H1 (cell line): Measurements from ENCODE around the gene NACA. TPM values are rescaled to one million over a fixed set of nuclear protein-coding genes. Genes with fewer than 3 reads are reported as not detected.
"Not testable (repeated sequence)": the region's sequence is repeated elsewhere in the genome, so short reads cannot be mapped to it uniquely, and the experiment has no call there.

Experiments
- CTCF ChIA-PET: fragments of 300-600 bp; sonication (Branson Sonifier 250); formaldehyde crosslinking; loops from one replicate; lab custom pipeline; 2021; ENCODE audit not compliant: partially characterized antibody; lab: Charles Lee
- POLR2A ChIA-PET: fragments of 300-600 bp; sonication (Branson Sonifier 250); formaldehyde crosslinking; loops from one replicate; lab custom pipeline; 2021; ENCODE audit warnings: inconsistent platforms; ENCODE audit not compliant: partially characterized antibody; lab: Charles Lee
- DNase-seq, 2 experiments: peaks; one replicate each; pipeline versions ENCODE4 v3.0.0 to v3.0.0-alpha.2; 2010 to 2022; ENCODE audit warnings: low spot score in 2 of 2, low read depth in 1 of 2, mixed read lengths in 1 of 2
- FAIRE-seq: peaks from 2 replicates; lab custom pipeline; 2011; peaks lifted over from hg19 to GRCh38; lab: Jason Lieb, UNC
- H2AFZ ChIP-seq: 2 replicates; pipeline ENCODE4 v1.8.1; 2012; ENCODE audit warnings: low read length, inconsistent platforms
- H2AK5ac ChIP-seq: 2 replicates; pipeline ENCODE4 v1.6.1; 2013; ENCODE audit warnings: low read depth, low read length
- H2BK120ac ChIP-seq: replicated peaks from 2 replicates; pipeline ENCODE3; 2013; ENCODE audit warnings: low read depth, low read length, inconsistent platforms
- H2BK12ac ChIP-seq: 2 replicates; pipeline ENCODE4 v1.6.1; 2013; ENCODE audit warnings: low read depth, low read length
- H2BK15ac ChIP-seq: 2 replicates; pipeline ENCODE4 v1.6.1; 2013; ENCODE audit warnings: low read length
- H2BK20ac ChIP-seq: 2 replicates; pipeline ENCODE4 v1.6.1; 2013; ENCODE audit warnings: low read length
- H2BK5ac ChIP-seq: 2 replicates; pipeline ENCODE4 v1.6.1; 2013; ENCODE audit warnings: low read depth, low read length
- H3K14ac ChIP-seq: 2 replicates; pipeline ENCODE4 v1.6.1; 2013; ENCODE audit warnings: inconsistent platforms; ENCODE audit not compliant: insufficient read length
- H3K18ac ChIP-seq: 2 replicates; pipeline ENCODE4 v1.6.1; 2013; ENCODE audit warnings: low read length; ENCODE audit errors: extremely low read depth
- H3K23ac ChIP-seq: 2 replicates; pipeline ENCODE4 v1.6.1; 2013; ENCODE audit warnings: inconsistent platforms; ENCODE audit not compliant: insufficient read length
- H3K23me2 ChIP-seq: 2 replicates; pipeline ENCODE4 v1.6.1; 2013; ENCODE audit warnings: low read depth, low read length
- H3K27ac ChIP-seq: 2 replicates; pipeline ENCODE4 v1.6.1; 2011; ENCODE audit warnings: low read depth, low read length, inconsistent platforms
- H3K27me3 ChIP-seq, 4 experiments: replicated peaks in 1 of 4; 1 replicate in 1 of 4; 2 replicates in 3 of 4; pipeline versions ENCODE4 v1.6.1 to v1.8.1; 2011 to 2013; ENCODE audit warnings: low read length in 3 of 4, mild to moderate bottlenecking in 3 of 4, inconsistent platforms in 2 of 4, mixed read lengths in 2 of 4, moderate library complexity in 1 of 4; ENCODE audit not compliant: control insufficient read depth in 3 of 4, insufficient read depth in 3 of 4; ENCODE audit errors: extremely low read depth in 1 of 4
- H3K36me3 ChIP-seq, 4 experiments: 2 replicates each; pipeline versions ENCODE4 v1.6.1 to v1.8.1; 2011 to 2013; ENCODE audit warnings: mild to moderate bottlenecking in 4 of 4, low read length in 3 of 4, moderate library complexity in 2 of 4, control low read depth in 1 of 4, inconsistent platforms in 1 of 4; ENCODE audit not compliant: insufficient read depth in 4 of 4, control insufficient read depth in 2 of 4
- H3K4ac ChIP-seq: replicated peaks from 2 replicates; pipeline ENCODE3; 2013; ENCODE audit warnings: low read length, low read depth, mixed read lengths, inconsistent platforms; ENCODE audit not compliant: insufficient read length
- H3K4me1 ChIP-seq, 4 experiments: replicated peaks in 1 of 4; 1 replicate in 1 of 4; 2 replicates in 3 of 4; pipeline versions ENCODE4 v1.6.1 to v1.8.1; 2011 to 2013; ENCODE audit warnings: low read length in 3 of 4, inconsistent platforms in 2 of 4, mixed read lengths in 1 of 4; ENCODE audit not compliant: insufficient read depth in 4 of 4, control insufficient read depth in 3 of 4
- H3K4me2 ChIP-seq, 2 experiments: 2 replicates each; pipeline versions ENCODE4 v1.6.1 to v1.8.1; 2011 to 2013; ENCODE audit warnings: low read depth in 2 of 2, low read length in 2 of 2, control low read depth in 1 of 2, inconsistent platforms in 1 of 2, mild to moderate bottlenecking in 1 of 2; ENCODE audit not compliant: insufficient read depth in 1 of 2
- H3K4me3 ChIP-seq, 4 experiments: fragments of 200-600, 300-600 bp in 1 of 4; sonication (generic), shearing (Covaris generic), sonication (Bioruptor Twin) in 1 of 4; 2 replicates each; pipeline versions ENCODE4 v1.5.1 to v1.8.1; 2011 to 2016; ENCODE audit warnings: low read length in 4 of 4, low read depth in 3 of 4, control low read depth in 2 of 4, inconsistent platforms in 2 of 4, mild to moderate bottlenecking in 2 of 4, mixed read lengths in 1 of 4, moderate library complexity in 1 of 4; ENCODE audit not compliant: insufficient read depth in 2 of 4; ENCODE audit errors: extremely low read depth in 1 of 4
- H3K56ac ChIP-seq: replicated peaks from 2 replicates; pipeline ENCODE3; 2013; ENCODE audit warnings: low read depth, mild to moderate bottlenecking, mixed read lengths, low read length, inconsistent platforms; ENCODE audit not compliant: insufficient read length
- H3K79me1 ChIP-seq: 2 replicates; pipeline ENCODE4 v1.6.1; 2013; ENCODE audit warnings: low read depth, low read length, control low read depth
- H3K79me2 ChIP-seq, 2 experiments: 2 replicates each; pipeline versions ENCODE4 v1.6.1 to v1.8.1; 2012 to 2013; ENCODE audit warnings: low read length in 2 of 2, mild to moderate bottlenecking in 2 of 2, inconsistent platforms in 1 of 2; ENCODE audit not compliant: insufficient read depth in 2 of 2, control insufficient read depth in 1 of 2
- H3K9ac ChIP-seq, 4 experiments: replicated peaks in 1 of 4; 1 replicate in 1 of 4; 2 replicates in 3 of 4; pipeline versions ENCODE4 v1.6.1 to v1.8.1; 2011 to 2013; ENCODE audit warnings: low read depth in 3 of 4, low read length in 3 of 4, control low read depth in 2 of 4, mild to moderate bottlenecking in 2 of 4, moderate library complexity in 2 of 4, inconsistent platforms in 1 of 4; ENCODE audit errors: extremely low read depth in 1 of 4
- H3K9me3 ChIP-seq, 2 experiments: 2 replicates each; pipeline versions ENCODE4 v1.6.1 to v1.8.1; 2012 to 2013; ENCODE audit warnings: mild to moderate bottlenecking in 2 of 2, moderate library complexity in 2 of 2, control low read depth in 1 of 2, inconsistent platforms in 1 of 2, low read depth in 1 of 2, low read length in 1 of 2, mixed read lengths in 1 of 2; ENCODE audit not compliant: insufficient read depth in 2 of 2
- H4K20me1 ChIP-seq, 2 experiments: replicated peaks in 1 of 2; 2 replicates each; pipeline versions ENCODE3 to v1.8.1; 2011 to 2013; ENCODE audit warnings: inconsistent platforms in 2 of 2, low read length in 2 of 2, mild to moderate bottlenecking in 1 of 2; ENCODE audit not compliant: insufficient read depth in 2 of 2, control insufficient read depth in 1 of 2
- H4K5ac ChIP-seq: 2 replicates; pipeline ENCODE4 v1.6.1; 2013; ENCODE audit warnings: low read length, low read depth, mixed read lengths, inconsistent platforms; ENCODE audit not compliant: insufficient read length
- H4K8ac ChIP-seq: 2 replicates; pipeline ENCODE4 v1.8.0; 2013; ENCODE audit warnings: mild to moderate bottlenecking, moderate library complexity, low read length, inconsistent platforms; ENCODE audit not compliant: insufficient read depth; ENCODE audit errors: extremely low read depth
- H4K91ac ChIP-seq: replicated peaks from 2 replicates; pipeline ENCODE3; 2013; ENCODE audit warnings: low read length, mixed read lengths, inconsistent platforms; ENCODE audit not compliant: insufficient read length
- SP2 ChIP-seq: IDR thresholded peaks from 2 replicates; pipeline ENCODE4 v1.6.1; 2012; ENCODE audit warnings: mild to moderate bottlenecking, low read length, inconsistent platforms
- WGBS, 2 experiments: shearing (Covaris generic) in 1 of 2; methylation state at CpG; one replicate each; pipeline versions ENCODE4 v1.1.6 to v1.1.7; 2013 to 2015; ENCODE audit warnings: low lambda C conversion rate in 2 of 2, mixed read lengths in 2 of 2, inconsistent platforms in 1 of 2, low coverage in 1 of 2, missing lambda C conversion rate in 1 of 2; ENCODE audit not compliant: insufficient replicate concordance in 2 of 2, insufficient coverage in 1 of 2, insufficient read length in 1 of 2; ENCODE audit errors: extremely low coverage in 1 of 2, missing lambda C conversion rate in 1 of 2; 5-methylcytosine and 5-hydroxymethylcytosine counted together
- polyA plus RNA-seq, 7 experiments: library from polyadenylated mRNA; depleted of rRNA in 3 of 7; stranded (reverse) in 5 of 7; unstranded in 2 of 7; fragments of >200 nt in 5 of 7; fragments of 200-250 nt in 2 of 7; gene quantifications; 1 replicate in 5 of 7; 2 replicates in 1 of 7; 4 replicates in 1 of 7; pipeline versions ENCODE4 v1.2.1 to v1.2.3, GENCODE V29; 2011 to 2013; ENCODE audit warnings: missing spikeins in 2 of 7, mixed read lengths in 2 of 7
- total RNA-seq: library from RNA; stranded (reverse); fragmentation: NEBNext Ultra II Directional; extraction: Animal tissue kit (Norgen Biotek cat#: 25700); gene quantifications from 2 replicates; pipeline ENCODE4 v1.2.1, GENCODE V29; 2021

NACA gene
- total and polyA plus RNA-seq, 2 of the 8 experiments (the other 6 are each of a cell fraction or from before 2014, with no cell fraction given), result 511 to 1,063 TPM

DNA sequence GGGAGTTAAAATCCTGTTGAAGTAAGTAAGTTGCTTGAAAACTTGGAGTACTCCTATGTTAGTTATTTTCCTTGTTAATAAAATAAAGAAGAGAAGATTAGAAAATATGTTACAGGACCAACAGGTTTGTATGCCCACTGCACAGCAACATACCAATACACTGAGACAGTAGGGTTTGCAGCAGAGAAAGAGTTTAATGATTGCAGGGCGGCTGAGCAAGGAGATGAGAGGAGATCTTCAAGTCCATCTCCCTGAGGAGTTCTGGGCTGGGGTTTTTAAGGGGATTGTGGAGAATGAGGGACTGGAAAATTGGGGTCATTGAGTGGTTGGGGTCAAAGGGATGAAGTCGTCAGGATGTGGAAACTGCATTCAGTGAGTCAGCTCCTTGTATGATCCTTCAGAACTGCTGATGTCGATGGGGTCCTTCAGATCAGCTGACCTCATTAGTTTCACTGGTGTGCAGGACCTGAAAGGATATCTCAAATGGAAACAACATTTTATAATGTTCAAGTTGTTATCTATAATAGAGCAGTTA is 33.7 kb upstream of the NACA start (continued):
- TF ChIP-seq SP2, result no peak

DNA sequence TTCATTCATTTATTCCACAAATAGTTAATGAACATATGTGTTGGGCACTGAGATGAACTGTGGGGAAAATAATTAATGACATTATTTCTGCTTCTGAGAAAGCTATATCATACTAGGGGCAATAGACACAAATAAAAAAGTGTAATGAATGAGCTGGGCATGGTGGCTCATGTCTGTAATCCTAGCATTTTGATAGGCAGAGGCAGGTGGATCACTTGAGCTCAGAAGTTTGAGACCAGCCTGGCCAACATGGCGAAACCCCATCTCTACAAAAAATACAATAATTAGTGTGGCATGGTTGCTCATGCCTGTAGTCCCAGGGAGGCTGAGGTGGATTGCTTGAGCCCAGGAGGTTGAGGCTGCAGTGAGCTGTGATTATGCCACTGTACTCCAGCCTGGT is 32.9 kb upstream of the NACA start:
- 90% methylated on average over 1 of the region's 1 CpG; no CpG with 5 or more reads in 1 of the 2 experiments for WGBS, 2 experiments
- not testable (repeated sequence) for H3K23me2 ChIP-seq, FAIRE-seq, H3K27me3 ChIP-seq, H3K56ac ChIP-seq, H3K18ac ChIP-seq, H2BK120ac ChIP-seq, H3K4me3 ChIP-seq, H3K9ac ChIP-seq, H3K36me3 ChIP-seq, H4K91ac ChIP-seq, H2BK5ac ChIP-seq, DNase-seq, H3K4me2 ChIP-seq, H2AFZ ChIP-seq, H3K14ac ChIP-seq, H3K4ac ChIP-seq, H2BK15ac ChIP-seq, H4K8ac ChIP-seq, H4K5ac ChIP-seq, H3K79me1 ChIP-seq, H2BK12ac ChIP-seq, H3K27ac ChIP-seq, H4K20me1 ChIP-seq, H3K9me3 ChIP-seq, H2BK20ac ChIP-seq, H3K79me2 ChIP-seq, H3K4me1 ChIP-seq, H3K23ac ChIP-seq, H2AK5ac ChIP-seq
- POLR2A ChIA-PET, result interaction anchor here (1.1 to 43.7 kb wide), 5 partner anchors 8 to 248 kb away, joined by 3 to 1406 read pairs (median 5); partner anchors contain the start of genes NACA, PTGES3 and ZBTB39
- CTCF ChIA-PET, result interaction anchor here (0.6 to 14.5 kb wide), 19 partner anchors 11 to 353 kb away, joined by 3 to 187 read pairs (median 4); partner anchors contain the start of genes MYO1A, STAT6 and ZBTB39
